HUES48 (cell line): ENCODE measurements around the gene WNK2.
A peak's percentile ranks its signal among the peaks of the same experiment; 100 is the strongest.
"Not testable (repeated sequence)": the region's sequence is repeated elsewhere in the genome, so short reads cannot be mapped to it uniquely, and the experiment has no call there.

Experiments
- H3K27ac ChIP-seq: one replicate; pipeline ENCODE4 v1.7.0; 2013; ENCODE audit warnings: low read depth, low read length, inconsistent platforms
- H3K27me3 ChIP-seq: 2 replicates; pipeline ENCODE4 v1.6.1; 2013; ENCODE audit warnings: mild to moderate bottlenecking, low read length; ENCODE audit not compliant: control insufficient read depth, insufficient read depth
- H3K36me3 ChIP-seq: 2 replicates; pipeline ENCODE4 v1.6.1; 2013; ENCODE audit warnings: low read length; ENCODE audit not compliant: control insufficient read depth, insufficient read depth
- H3K4me1 ChIP-seq: 2 replicates; pipeline ENCODE4 v1.6.1; 2013; ENCODE audit warnings: mild to moderate bottlenecking, low read length; ENCODE audit not compliant: control insufficient read depth, insufficient read depth
- H3K4me3 ChIP-seq: 2 replicates; pipeline ENCODE4 v1.5.1; 2013; ENCODE audit warnings: mild to moderate bottlenecking, low read depth, low read length
- H3K9ac ChIP-seq: 2 replicates; pipeline ENCODE4 v1.6.1; 2013; ENCODE audit warnings: mild to moderate bottlenecking, low read depth, low read length, moderate library complexity
- H3K9me3 ChIP-seq: 2 replicates; pipeline ENCODE4 v1.6.1; 2013; ENCODE audit warnings: low read length; ENCODE audit not compliant: control insufficient read depth, insufficient read depth

WNK2 gene

DNA sequence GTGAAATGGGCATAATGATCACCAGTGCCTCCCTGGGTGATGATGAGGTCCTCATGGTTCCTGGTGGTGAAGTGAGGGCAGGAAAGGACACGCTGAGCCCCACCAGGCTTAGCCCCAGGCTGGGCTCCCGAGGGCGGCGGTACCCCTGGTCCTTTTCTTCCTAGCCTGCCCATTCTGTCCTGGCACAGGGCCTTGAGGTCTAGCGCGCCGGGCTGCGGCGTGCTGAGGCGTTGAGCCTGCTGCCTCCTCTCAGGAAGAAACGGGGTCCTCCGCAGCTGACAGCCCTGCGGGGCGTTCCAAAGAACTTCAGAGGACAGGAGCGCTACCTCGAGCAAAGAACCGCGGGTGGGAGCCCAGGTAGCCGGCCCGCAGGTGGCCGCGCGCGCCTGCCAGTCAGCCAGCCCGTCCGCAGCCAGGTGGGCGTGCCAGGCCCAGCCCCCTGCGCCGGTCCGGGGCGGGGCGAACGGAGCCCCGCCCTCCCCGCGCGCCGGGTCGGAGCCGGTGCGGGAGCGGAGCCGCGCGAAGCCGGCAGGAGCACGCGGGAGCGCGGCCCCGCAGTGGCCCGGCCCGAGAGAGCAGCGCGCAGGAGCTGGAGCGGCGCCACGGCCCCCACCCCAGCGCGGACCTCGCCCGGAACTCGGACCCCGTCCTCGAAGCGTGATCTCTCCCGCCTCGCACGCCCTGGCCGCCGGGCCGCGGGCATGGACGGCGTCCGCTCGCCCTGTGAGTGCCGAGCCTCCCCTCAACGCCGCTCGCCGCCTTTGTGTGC lies at the start of gene WNK2:
TSS of gene WNK2 (plus strand) at position 477 of the 769 bp plus-strand sequence. CDS start 791 bp downstream, outside the sequence.
- H3K36me3 ChIP-seq, result no peaks in the 10 kb centered on the region
- H3K27ac ChIP-seq, result no peak within 1 kb of the TSS
- H3K4me3 ChIP-seq, result peak within 1 kb of the TSS; percentile 67
- H3K9me3 ChIP-seq, result no peaks in the 10 kb centered on the region
- peaks cover under 1% of the 10 kb centered on the region; the same call in 1 of the 2 replicates for H3K4me1 ChIP-seq
- H3K9ac ChIP-seq, result no peak within 1 kb of the TSS; the same call in 1 of the 2 replicates
- peaks cover 44% of the 10 kb centered on the region for H3K27me3 ChIP-seq

DNA sequence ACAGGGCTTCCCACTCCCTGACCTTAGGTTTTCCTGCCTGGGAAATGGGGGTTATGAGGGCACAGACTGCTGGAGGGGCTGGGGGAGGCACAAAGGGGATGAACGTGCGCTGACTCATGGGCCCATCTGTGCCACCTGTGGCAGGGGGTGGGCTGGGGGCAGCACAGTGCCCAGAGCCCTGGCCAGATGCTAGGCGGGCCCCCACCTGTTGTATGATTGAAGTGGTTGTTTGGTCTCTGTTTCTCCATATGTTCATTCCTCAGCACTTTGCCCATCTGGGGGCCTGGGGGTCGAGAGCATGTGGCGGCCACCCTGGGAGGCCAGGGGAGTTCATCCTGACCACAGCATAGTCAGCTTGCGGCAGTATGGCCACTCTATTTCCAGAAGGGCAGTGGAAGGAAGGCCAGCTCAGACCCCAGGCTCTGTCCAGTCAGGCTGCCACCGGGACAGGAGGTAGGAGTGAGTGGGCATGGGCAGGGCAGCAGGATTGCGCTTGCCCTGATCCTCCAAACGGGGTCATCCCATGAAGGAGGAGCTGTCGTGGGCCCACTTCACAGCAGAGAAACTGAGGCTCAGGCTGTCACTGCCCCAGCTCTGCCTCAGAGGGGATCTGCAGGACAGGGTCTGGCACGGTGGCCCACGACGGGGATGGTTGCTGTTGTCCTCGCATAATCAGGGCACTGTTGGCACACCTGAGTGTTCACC lies 49.0 kb upstream of the WNK2 start:
- no peak overlapping the region for H3K27ac ChIP-seq
- H3K9ac ChIP-seq, result no peak overlapping the region
- peak overlapping the region; percentile 86 for H3K4me3 ChIP-seq
- peaks cover 13% of the 10 kb centered on the region for H3K27me3 ChIP-seq
- no peaks in the 10 kb centered on the region for H3K9me3 ChIP-seq
- H3K36me3 ChIP-seq, result no peaks in the 10 kb centered on the region
- H3K4me1 ChIP-seq, result peaks cover 15% of the 10 kb centered on the region

DNA sequence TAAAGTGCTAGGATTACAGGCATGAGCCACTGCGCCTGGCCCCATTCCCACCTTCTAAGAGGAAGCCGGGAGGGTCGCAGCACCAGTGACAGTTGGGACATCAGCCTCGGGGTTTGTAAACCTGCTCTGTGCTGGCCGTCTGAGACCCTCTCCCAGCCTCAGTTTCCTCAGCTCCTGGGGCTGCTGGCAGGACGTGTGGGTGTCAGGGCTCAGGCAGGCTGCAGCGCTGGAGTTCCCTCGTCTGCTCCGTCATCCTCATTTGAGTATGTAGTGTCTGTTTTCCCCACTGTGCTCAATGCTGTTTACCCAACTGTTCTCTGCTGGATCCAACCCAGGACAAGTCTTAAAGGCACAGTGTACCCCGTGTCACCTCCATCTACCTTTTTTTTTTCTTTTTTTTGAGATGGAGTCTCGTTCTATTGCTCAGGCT lies 47.9 kb upstream of the WNK2 start:
- Histone ChIP-seq H3K27ac (no peak overlapping the region), H3K36me3 (no peaks in the 10 kb centered on the region), H3K27me3 (peaks cover 13% of the 10 kb centered on the region), H3K9ac (no peak overlapping the region), H3K4me3 (no peak overlapping the region), H3K9me3 (no peaks in the 10 kb centered on the region), H3K4me1 (peaks cover 15% of the 10 kb centered on the region)

DNA sequence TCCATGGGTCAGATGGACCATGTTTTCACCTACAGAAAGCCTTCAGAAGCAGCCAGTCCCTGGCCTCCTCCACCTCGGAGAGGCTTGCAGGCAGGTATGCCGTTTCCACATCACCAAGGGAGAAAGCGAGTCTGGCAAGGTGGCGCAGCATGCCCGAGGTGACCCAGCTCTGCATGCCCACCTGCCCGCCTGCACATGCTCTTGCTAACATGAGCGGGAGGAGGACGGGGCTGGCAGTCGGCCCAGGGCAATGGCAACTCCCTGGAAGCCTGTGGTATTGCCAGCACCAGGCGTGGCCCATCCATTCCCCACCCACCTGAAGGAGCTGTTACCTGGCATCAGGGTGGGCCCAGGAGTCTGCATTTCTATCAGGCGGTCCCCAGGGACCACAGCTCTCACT lies 46.6 kb upstream of the WNK2 start:
- Histone ChIP-seq H3K27me3 (peaks cover 13% of the 10 kb centered on the region), H3K27ac (no peak overlapping the region), H3K9me3 (no peaks in the 10 kb centered on the region), H3K4me3 (no peak overlapping the region), H3K9ac (no peak overlapping the region), H3K36me3 (no peaks in the 10 kb centered on the region), H3K4me1 (peaks cover 15% of the 10 kb centered on the region)

DNA sequence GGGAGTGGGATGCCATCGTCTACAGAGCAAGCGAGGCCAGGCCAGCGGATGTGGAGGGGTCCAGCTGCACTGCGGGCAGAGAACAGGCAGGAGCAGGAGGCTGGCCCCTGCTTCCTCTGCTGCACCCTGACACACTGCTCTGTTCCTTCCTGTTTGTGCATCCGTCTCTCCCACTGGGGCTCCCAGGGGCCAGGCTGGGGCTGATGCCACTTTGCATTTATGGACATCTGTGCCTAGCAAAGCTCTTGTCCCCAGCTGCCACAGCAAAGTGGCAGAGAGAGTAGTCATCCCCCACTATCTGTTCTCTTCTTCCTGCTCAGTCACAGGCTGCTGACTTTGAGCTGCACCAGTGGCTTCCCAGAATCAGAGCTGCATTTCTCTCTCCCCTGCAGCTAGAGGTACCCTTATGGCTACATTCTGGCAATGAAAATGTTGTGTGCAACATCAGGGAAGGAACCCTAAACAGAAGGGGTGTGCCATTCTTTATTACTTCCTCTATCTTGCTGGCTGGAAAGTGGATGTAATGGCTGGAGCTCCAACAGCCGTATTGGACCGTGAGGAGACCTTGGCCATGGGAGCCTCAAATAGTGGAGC lies 45.7 kb upstream of the WNK2 start:
- H3K27ac ChIP-seq, result no peak overlapping the region
- H3K4me3 ChIP-seq, result no peak overlapping the region
- H3K9ac ChIP-seq, result no peak overlapping the region
- H3K27me3 ChIP-seq, result peaks cover 13% of the 10 kb centered on the region
- H3K4me1 ChIP-seq, result peaks cover 8% of the 10 kb centered on the region
- H3K36me3 ChIP-seq, result no peaks in the 10 kb centered on the region
- no peaks in the 10 kb centered on the region for H3K9me3 ChIP-seq

DNA sequence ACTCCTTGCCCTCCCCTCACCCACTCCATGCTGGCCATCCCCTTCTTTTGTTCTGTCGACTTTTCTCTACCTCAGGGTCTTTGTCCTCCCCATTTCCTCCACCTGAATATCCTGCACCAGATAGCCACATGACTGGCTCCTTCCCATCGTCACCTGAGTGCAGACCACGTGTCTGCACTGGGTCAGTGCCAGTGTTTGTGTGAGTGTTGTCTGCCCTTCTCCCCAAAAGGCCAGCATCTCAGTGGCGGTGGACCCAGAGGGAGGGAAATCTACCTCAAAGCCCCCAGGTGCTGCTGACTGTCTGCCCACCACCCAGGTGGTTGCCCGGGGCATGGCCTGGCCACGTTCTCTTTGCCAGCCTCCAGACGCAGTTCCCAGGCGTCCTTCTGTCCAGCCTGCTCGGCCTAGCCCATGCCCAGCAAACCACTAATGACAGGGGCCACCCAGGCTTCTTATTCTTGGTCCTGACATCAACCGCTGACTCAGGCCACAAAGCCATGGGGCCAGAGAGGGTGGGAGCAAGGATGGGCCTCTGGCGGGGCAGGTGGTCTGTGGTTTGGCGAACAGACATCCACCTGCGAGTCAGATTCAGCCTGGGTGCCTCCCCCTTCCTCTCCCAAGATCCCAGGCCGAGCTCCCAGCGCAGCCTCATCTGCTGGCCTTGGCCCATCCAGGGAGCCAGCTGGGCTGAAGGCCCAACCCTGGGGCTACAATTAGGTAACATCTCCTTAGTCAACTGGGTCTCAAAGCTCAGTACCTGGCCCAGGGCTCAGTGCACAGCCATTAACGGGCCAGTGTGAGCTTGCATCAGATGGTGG lies 44.4 kb upstream of the WNK2 start:
- Histone ChIP-seq H3K9ac (no peak overlapping the region), H3K36me3 (no peaks in the 10 kb centered on the region), H3K9me3 (no peaks in the 10 kb centered on the region), H3K27me3 (peaks cover 10% of the 10 kb centered on the region), H3K4me1 (peaks cover 4% of the 10 kb centered on the region; the same call in 1 of the 2 replicates), H3K4me3 (no peak overlapping the region), H3K27ac (no peak overlapping the region)

DNA sequence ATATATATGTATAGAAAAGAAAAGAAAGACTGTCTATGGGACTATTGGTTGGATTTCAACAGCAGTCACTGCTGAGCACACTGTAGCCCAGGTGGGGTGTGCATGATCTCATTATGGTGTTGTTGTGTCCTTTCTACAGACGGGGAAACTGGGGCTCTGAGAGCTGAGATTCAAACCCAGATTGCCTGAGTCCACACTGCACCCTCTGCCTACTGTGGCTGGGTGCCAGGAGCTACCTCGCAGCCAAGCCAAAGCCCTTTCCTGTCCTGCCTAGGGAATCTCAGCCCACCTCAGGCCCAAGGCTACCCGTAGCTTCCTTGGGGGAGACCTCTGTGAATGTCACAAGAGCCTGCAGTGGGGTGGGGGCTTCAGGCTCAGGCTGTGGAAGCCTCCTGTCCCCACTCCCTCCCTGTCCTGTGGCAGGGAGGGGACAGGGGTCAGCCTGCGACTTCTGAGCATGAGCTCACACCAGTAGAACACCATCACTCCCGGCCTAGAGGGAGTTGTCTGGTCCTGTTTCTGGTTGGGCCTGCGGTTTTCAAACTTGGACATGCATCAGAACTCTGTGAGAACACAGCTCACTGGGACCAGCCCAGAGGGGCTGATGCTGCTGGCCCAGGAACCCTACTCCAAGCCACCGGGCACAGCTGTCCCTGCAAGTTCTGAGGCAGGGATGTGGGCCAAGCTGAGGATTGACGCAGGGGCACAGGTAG lies 42.0 kb upstream of the WNK2 start:
- no peaks in the 10 kb centered on the region for H3K27me3 ChIP-seq
- H3K27ac ChIP-seq, result no peak overlapping the region
- no peak overlapping the region for H3K4me3 ChIP-seq
- H3K4me1 ChIP-seq, result no peaks in the 10 kb centered on the region; the same call in 1 of the 2 replicates
- no peak overlapping the region for H3K9ac ChIP-seq
- H3K36me3 ChIP-seq, result no peaks in the 10 kb centered on the region
- H3K9me3 ChIP-seq, result no peaks in the 10 kb centered on the region

DNA sequence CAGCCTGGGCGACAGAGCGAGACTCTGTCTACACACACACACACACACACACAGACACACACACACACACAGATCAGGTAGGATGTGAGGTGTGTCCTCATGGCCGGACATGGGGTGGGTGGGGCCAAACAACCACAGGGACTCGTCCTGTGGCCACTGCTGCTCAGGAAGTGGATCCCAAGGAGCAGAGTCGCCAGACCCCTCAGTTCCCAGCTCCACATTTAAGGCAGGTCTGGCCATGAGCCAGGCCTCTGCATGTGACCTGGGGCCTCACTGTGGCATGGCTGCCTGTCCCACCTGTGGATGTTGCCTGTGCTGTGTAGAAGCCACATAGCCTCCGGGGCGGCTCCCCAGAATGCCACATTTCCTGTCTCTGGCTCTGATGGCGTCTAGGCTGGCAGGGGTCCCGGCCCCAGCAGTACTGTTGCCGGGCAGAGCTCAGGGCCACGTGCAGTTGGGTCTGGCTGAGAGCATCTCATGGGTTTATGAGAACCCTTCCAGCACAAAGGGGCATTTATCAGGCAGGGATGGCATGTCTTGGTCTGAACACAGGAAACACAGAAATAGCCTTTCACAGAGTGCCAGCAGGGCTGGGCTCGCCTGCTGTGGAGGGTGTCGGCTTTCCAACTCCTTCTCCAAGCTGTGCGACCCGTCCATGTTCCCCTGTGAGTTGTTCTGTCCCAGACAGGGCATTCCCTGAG lies 40.0 kb upstream of the WNK2 start:
- no peak overlapping the region for H3K9ac ChIP-seq

DNA sequence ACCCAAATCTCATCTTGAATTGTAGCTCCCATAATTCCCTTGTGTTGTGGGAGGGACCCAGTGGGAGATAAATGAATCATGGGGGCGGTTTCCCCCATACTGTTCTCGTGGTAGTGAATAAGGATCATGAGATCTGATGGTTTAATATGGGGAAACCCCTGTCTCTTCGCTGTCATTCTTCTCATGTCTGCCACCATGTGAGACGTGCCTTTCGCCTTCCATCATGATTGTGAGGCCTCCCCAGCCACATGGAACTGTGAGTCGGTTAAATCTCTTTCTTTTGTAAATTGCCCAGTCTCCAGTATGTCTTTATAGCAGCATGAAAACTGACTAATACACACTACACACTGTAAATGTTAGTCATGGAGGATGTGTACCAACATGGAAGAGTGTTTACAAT lies 37.2 kb upstream of the WNK2 start:
- not testable (repeated sequence) for H3K27ac ChIP-seq, H3K4me3 ChIP-seq, H3K27me3 ChIP-seq

More for the DNA sequence above, 40.0 kb upstream of the WNK2 start:
- Histone ChIP-seq H3K27ac (no peak overlapping the region), H3K27me3 (no peaks in the 10 kb centered on the region), H3K36me3 (no peaks in the 10 kb centered on the region), H3K4me3 (no peak overlapping the region), H3K4me1 (no peaks in the 10 kb centered on the region; the same call in 1 of the 2 replicates), H3K9me3 (no peaks in the 10 kb centered on the region)

DNA sequence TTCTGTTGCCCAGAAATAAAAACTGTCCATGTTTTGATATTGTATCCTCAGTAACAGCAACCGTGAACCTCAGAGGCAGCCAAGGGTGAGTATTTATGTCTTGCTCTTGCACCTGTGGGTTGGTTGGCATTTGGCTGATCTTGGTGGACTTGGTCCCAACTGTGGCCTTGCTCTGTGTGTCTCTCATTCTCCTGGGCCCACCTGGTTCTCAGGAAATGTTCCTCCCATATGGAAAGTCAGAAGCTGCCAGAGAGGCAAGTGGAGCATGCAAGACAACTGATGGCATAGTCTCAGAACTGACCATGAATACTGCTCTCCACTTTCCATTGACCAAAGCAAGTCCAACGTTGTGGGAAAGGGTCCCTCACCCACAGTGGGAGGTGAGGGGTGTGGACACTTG lies 36.3 kb upstream of the WNK2 start:
- Histone ChIP-seq H3K4me1 (no peaks in the 10 kb centered on the region; the same call in 1 of the 2 replicates), H3K27ac (no peak overlapping the region), H3K9ac (no peak overlapping the region), H3K9me3 (no peaks in the 10 kb centered on the region), H3K4me3 (no peak overlapping the region), H3K27me3 (no peaks in the 10 kb centered on the region), H3K36me3 (no peaks in the 10 kb centered on the region)

More for the DNA sequence above, 37.2 kb upstream of the WNK2 start:
- H3K36me3 ChIP-seq, H3K4me1 ChIP-seq, H3K9me3 ChIP-seq, H3K9ac ChIP-seq: not testable (repeated sequence)
